ENCODE data around the gene ARMC3.

DNA sequence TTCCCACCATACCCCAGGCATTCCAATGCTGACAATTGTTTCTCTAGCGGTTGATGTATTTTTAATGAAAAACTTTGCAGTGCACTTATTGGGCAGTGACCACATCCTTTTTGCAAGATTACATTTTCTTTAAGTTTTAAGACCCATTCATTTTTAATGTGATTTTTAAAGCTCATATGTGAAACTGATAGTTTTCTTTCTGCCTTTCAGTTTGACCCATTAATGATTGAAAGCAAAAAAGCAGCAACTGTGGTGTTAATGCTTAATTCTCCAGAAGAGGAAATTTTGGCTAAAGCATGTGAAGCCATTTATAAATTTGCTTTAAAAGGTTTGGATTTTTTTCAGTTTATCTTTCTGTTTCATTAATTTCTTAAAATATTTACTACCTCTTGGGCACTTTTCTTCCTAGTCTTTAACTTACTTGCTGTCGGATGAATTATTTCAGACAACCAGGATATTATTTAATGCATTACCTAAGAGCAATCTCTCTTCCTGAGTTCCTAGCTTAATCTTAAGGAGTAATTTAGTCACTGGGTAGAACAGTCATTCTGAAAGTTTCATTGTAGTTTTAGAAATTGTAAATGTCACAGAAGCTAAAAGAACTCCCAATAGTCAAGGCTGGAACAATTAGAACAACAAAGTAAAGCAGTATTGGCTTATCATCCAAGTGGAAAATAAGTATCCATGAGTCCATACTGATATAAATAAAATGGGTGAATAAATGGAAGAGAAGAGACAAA, 18.3 kb downstream of the ARMC3 start:
- TF ChIP-seq, protein P1, sequence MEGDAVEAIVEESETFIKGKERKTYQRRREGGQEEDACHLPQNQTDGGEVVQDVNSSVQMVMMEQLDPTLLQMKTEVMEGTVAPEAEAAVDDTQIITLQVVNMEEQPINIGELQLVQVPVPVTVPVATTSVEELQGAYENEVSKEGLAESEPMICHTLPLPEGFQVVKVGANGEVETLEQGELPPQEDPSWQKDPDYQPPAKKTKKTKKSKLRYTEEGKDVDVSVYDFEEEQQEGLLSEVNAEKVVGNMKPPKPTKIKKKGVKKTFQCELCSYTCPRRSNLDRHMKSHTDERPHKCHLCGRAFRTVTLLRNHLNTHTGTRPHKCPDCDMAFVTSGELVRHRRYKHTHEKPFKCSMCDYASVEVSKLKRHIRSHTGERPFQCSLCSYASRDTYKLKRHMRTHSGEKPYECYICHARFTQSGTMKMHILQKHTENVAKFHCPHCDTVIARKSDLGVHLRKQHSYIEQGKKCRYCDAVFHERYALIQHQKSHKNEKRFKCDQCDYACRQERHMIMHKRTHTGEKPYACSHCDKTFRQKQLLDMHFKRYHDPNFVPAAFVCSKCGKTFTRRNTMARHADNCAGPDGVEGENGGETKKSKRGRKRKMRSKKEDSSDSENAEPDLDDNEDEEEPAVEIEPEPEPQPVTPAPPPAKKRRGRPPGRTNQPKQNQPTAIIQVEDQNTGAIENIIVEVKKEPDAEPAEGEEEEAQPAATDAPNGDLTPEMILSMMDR (conservative IDR thresholded peaks at IDR 0.05): no peak
- no peak for TF ChIP-seq EZH2 (IDR thresholded peaks at IDR 0.05; ENCODE audit: low read depth)

Data from PC-9 (cell line).